ENCODE measurements around the gene DNAJA3.

DNAJA3 gene

DNA sequence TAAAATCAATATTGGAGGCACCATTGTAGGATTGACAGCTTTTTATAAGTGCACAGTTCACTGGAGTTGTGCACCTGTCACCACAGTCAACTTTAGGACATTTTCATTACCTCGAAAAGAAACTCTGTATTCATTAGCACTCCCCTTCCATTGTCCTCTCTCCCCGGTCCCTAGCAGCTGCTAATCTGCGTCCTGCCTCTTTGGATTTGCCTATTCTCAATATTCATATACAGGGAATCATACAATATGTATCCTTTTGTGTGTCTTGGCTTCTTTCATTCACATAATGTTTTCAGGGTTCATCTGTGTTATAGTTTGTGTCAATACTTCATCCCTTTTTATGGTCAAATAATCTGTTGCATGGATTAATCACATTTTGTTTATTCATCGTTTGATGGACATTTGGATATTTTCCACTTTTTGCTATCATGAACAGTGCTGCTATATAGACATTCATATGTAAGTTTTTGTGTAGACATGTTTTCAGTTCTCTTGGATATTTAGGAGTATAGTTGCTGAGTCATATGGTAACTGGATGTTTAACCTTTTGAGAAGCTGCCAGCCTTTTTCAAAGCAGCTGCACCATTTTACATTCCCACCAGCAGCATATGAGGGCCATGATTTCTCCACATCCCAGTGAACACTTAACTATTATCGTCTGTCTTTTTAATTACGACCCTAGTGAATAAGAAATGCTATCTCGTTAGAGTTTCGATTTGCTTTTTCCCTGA is 9.8 kb downstream of the DNAJA3 start:
- DNase-seq: no peak

DNA sequence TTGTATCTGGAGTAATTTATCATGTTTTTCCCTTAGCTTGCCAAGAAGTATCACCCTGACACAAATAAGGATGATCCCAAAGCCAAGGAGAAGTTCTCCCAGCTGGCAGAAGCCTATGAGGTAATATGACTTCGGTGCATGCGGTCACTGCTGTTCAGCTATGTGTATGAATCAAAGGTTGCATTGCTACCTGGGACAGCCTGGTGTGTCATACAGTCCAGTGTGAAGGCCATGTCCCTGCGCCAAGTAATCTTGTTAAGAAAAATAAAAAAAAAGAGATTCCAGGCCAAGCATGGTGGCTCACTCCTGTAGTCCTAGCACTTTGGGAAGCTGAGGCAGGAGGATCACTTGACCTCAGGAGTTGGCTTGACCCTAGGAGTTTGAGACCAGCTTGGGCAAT is 11.7 kb downstream of the DNAJA3 start:
- no peak for DNase-seq

DNA sequence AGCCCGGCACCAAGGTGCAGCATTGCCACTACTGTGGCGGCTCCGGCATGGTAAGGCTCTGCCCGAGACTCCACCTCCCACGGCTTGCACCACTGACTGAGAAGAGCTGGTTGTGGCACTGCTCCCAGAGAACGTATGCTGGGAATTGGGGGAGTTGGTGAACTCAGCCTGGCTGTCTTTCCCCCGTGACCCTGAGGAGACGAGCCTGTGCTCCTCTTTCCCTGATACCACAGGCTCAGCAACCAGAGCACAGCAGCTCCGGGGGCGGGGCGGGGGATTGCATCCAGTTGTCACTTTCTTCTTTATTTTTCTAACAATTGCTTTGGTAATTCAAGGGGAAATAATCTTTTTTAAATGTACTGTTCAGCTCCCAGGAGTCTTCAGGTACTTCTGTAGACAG is 16.7 kb downstream of the DNAJA3 start:
- DNase-seq: no peak

DNA sequence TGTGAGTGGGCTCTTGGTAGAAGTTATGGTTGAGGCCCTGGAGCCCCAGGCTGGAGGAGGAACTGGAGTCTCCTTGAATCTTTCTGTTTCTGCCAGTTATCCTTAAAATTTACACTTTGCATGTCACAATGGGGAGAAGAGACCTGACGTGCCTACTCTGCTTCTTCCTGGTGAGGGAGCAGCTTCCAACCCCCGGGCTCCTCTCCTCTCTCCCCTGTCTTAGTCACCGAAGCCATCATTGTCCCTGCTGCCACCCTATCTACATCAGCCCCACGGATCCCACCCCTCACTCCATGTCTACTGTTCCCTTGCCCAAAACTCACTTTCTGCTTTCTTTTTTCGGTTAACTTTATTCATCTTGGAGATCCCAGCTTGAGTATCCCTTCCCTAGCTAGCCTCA is 17.6 kb downstream of the DNAJA3 start:
- DNase-seq: no peak

DNA sequence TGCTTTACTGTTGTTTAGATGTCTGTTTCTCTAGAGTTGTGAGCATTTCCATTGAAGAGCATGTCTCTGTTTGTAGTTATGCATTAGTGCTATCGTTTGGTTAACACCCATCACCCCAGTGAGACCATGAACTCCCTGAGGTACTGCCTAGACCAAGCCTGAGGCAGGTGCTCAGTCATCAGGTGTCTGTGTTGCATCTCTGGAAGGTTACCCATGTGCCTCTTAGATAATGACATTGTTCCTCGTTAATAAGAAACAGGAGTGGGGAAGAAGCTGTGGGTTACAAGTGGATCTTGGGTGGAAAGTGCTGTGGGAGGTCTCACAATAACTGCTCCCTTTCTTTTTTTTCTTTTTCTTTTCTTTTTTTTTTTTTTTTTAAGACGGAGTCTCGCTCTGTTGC is 18.3 kb downstream of the DNAJA3 start:
- no peak for DNase-seq

DNA sequence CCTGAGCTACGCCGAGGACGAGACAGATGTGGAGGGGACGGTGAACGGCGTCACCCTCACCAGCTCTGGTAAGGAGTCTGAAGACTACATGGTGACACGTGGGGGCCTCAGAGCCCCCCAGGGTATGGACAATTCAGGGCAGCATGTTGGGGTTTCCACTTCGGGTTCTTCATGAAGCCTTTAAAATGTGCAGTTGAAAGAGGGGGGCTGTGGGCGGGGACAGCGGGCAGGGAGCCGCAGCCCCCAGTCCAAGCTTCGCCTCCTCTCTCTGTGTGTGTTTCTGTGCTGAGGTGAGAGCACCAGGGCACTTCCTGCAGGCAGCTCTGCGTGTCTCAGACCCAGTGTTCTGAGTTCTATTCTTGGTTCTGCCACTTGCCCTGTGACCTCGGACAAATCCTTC is 24.8 kb downstream of the DNAJA3 start:
- DNase-seq: no peak

DNA sequence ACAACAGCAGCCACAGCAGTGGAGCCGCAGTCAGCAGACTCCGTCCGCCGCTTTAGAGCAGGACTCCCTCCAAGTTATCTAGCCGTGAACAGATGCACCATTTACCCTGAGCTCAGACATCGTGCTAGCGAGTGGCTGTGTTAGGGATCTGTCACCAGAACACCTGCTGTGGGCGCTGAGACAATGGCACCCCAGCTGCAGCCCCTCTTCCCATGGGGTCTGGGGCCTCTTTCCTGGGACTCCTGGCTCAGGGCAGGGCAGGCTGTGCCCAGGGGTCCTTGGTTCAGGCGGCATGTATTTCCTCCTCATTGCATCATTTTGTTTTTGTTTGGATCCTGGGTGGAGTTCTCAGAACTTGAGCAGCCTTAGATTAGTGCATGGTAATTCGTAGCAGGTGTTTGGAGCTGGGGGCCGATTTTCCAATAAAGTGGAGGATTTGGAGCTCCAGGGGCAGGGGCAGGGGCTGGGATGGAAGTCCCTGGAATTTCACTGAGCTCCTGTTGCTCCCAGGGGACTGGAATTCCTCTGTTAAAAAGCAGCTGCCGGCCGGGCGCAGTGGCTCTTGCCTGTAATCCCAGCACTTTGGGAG is 25.4 kb downstream of the DNAJA3 start:
- DNase-seq: no peak

DNA sequence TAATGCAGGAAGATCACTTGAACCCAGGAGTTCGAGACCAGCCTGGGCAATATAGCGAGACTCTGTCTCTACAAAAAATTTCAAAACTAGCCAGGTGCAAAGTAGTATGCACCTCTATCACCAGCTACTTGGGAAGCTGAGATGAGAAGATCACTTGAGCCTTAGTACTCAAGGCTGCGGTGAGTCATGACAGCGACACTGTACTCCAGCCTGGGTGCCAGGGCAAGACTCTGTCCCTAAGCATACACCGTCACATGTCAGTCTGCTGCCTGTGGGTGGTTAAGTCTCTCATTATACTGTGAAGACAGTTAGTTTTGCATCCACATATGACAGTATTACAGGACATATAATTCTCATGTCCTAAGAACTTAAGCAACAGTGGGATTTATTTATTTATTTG is 27.0 kb downstream of the DNAJA3 start:
- DNase-seq: no peak

DNA sequence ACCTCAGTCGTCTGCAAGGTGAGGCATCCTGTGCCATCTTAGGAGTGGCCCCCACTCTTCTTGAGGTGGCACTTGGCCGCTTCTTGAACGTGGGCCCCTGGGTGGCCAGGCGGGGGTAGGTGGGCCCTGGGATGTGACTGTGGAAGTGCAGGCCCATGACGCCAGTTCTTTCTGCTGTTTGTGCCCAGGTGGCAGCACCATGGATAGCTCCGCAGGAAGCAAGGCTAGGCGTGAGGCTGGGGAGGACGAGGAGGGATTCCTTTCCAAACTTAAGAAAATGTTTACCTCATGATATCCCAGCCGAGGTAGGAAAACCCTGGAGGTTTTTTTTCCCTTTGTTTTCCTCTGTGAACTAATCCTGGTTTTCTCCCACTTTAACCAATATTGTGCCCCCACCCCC is 29.0 kb downstream of the DNAJA3 start:
- DNase-seq: no peak

DNA sequence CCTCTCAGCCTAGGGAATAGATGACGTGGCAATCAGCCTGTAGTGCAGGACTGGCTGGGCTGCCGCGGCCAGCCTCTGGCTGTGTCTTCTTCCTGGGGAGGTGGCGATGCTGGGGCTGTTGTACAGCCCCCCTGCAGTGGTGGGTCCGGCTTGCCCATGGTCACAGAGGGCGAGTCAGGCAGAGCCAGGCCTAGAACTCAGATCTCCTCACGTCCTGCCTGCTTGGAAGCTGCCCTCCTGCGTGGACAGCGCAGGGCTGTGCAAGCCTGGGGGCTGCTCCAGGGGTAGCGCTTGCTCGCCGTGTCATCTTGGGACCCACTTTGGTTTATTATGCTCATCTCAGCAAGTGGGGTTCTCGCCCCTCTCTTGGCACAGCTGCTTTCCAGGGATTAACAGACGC is 29.4 kb downstream of the DNAJA3 start:
- DNase-seq: no peak

DNA sequence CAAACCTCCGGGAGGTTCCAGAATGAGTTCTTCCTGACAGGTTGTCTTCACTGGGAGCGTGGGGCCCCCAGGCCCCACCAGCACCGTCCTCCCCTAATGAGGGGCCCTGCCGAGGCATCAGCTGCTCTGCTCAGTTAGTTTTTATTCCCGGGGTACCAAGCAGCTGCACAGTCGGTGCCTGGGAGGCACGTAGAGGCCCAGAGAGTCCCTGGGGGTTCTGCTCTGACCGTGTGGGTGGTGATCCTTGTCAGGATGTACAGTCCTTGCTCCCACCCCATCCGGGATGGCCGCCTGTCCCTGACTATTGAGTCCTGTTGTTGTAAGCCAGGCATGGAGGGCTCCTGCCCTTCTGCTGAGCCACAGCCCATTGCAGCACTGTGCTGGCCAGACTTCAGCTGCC is 30.3 kb downstream of the DNAJA3 start:
- no peak for DNase-seq

DNA sequence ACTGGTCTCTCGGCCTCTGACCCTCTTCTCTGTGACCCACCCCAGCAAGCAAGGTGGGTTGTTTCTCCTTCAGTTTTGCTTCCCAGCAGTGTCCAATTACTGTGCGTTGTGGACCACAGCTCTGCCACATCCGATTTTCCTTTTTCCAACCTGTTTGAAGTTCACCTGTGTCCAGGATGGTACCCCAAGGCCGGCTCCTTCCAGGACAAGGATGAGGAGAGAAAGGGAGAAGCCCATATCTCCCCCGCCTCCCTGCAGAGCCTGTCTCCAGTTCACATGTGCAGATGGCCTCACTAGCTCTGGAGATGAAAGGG is 35.2 kb downstream of the DNAJA3 start:
- no peak for DNase-seq

DNA sequence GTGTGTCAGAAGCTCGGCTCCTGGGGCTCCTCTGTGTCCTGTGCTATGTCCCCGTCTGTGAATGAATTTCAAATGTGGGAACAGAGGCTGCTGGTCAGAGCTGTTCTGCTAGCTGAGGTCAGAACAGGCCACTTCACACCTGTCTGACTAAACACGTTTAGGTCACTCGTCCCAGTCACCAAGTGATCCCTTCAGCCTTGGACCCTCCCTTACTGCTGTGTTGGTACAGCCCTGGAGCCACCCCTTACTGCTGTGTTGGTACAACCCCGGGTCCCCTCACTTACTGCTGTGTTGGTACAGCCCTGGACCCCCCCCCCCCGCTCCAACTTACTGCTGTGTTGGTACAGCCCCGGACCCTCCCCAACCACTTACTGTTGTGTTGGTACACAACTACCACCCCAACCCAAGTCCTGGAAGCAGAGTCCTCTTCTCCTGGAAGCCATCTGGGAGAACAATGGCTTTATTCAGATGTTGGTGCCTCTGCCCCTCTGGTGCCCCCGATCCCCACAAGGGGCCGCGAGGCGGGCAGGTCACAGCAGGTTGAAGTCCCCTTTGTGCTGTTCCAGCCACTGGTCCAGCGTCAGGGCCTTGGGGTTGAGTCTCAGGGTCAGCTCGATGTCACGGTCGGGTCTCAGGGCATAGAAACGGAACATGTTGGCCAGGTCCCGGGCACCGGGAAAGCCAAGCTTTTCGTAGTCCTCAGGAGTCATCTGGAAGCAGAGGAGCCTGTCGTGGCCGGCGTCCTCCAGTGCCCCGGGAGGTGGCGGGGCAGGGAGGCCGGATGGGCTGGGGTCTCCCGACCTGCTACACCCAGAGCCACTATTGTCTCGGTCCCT is 35.8 kb downstream of the DNAJA3 start:
- no peak for DNase-seq

DNA sequence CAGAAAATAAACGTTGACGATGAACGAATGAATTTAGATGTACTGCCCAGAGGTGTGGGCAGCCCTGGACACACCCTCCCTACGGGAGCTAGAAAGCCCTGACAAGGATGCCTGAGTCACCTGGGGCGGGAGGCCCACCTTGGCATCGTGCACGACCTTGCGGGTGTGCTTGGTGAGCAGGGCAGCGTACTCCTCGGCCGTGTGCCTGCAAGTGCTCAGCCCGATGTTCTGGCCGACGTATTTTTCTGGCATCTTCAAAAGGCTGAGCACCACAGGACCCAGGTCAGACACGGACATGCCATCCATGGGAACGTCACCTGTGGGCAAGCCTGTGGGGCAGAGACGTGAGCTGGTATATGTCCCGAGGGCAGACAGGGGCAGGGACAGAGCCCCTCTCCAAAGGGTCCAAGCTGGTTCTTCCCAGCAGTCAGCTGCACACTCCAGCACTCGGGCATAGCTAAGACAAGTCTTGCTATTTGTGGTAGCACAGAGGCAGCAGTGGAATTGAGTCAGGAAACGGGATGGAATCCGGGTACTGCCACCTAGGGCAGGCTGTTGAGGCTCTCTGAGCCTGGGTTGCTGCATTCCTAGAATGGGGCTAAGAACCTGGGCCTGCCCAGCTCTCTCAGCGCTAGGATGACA is 38.0 kb downstream of the DNAJA3 start:
- DNase-seq: no peak

DNA sequence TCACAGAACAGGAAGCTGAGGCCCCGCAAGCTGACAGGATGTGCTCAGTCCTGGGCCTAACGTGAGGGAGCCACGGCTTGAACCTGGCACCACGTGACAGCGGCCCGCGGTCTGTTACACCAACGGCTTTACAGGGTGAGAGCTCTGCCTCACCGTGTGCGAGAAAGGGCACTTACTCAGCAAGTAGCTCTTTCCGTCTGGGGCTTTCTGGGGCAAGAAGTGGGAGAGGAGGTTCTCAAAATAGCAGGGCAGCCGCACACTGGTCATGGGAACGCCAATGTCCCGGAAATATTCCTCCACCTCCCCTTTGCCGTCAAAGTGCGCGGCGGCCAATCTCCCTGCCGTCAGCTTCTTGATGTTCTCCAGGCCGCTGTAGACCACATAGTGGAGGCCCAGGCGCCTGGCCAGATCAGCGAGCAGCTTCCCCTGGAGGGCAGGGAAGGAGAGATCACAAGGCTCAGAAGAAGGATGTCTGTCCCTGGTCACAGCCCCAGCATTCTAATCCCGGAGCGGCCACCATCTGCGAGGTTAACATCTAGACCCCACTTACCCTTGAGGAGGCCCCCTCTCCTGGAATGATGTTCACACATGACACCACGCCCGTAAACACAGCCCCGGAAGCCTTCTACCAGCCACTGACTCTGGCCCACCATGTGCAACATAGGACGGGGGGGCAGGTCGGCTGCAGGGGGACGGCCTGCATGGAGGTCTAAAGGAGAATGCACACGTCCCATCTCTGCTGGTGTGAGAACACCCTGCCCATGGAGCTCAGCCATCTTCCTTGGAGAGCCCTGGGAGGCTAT is 40.5 kb downstream of the DNAJA3 start:
- no peak for DNase-seq

DNA sequence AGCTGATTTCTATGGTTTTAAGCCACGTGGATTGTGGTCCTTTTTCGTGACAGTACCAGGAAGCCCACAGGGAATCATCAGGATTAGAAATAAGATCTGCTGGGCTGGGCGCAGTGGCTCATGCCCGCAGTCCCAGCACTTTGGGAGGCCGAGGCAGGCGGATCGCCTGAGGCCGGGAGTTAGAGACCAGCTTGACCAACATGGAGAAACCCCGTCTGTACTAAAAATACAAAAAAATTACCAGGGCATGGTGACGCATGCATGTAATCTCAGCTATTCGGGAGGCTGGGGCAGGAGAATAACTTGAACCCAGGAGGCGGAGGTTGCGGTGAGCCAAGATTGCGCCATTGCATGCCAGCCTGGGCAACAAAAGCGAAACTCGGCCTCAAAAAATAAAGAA is 42.2 kb downstream of the DNAJA3 start:
- no peak for DNase-seq

DNA sequence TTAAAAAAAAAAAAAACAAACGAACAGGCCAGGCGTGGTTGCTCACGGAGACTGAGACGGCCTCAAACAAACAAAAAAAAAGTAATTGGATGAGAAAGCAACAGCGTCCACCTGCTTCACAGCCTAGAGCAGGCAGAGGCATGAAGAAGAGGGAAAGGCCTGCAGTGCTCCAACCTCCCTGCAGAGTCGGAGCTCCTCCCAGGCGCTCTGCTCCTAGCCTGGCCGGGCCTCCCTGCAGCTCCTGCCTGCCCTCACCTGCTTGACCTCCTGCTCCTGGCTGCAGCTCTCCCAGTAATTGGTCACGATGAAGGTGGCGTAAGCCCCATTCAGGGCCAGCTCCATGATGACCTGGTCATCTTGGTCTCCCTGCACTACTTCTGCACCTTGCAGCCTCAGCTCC is 43.3 kb downstream of the DNAJA3 start:
- no peak for DNase-seq

DNA sequence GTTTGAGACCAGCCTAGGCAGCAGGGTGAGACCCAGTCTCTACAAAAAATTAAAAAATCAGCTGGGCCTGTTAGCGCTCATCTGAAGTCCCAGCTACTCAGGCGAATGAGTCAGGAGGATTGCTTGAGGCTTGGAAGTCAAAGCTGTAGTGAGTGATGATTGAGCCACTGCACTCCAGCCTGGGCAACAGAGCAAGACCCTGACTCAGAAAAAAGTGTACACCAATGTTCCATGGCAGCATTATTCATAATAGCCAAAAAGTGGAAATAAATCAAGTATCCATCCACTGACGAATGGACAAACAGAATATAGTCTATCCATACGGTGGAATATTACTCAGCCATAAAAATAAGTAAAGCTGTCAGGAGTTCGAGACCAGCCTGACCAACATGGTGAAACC is 46.2 kb downstream of the DNAJA3 start:
- DNase-seq: no peak

DNA sequence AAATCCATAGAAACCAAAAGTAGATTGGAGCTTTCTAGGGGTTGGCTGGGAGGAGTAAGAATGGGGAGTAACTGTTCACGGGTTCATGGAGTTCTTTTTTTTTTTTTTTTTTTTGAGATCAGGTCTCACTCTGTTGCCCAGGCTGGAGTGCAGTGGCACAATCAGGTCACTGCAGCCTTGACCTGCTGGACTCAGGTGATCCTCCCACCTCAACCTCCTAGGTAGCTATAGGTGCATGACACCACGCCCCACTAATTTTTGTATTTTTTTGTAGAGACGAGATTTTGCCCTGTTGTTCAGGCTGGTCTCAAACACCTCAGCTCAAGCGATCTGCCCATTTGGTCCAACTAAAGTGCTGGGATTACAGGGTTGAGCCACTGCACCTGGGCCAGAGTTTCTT is 47.2 kb downstream of the DNAJA3 start:
- DNase-seq: no peak

DNA sequence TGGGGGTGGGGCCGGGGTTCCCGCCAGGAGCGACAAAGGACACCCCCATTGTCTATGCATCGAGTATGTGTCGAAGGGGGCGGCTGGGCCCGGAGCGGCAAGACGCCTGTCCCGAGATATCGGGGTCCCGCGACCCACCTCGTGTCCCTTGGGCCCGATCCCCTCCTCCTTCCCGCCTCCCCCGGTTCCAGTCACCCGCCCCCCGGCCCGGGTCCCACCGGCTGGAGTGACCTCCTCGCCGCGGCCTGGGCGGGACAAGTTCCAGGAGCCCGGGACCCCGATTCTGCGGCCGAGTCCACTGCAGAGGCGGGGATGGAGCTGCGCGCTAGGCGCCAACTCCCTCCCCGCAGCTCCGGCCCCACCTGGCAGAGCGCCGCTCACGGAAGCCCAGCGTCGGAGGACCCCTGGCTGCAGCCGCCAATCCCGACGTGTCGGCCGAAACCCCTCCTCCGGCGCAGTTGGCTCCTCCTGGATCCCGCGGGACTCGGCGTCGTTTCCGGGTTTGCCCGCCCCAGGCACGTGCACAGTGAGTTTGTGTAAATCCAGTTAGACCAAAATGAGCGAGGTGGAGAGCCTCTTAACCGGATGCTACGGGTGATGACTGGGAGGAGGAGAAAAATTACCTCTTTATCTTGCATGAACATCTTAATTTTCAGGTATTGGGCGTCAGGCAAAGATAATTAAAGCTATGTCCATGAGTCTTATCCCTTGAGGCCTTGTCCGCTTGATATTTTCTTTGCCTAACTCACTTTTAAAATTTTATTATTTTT is 48.7 kb downstream of the DNAJA3 start, which contains the start of gene NMRAL1:
NMRAL1 (minus strand) TSS at position 434 of the 770 bp plus-strand sequence. CDS start 493 bp downstream, outside the sequence.
- DNase-seq: peak; percentile 85 to 89

DNA sequence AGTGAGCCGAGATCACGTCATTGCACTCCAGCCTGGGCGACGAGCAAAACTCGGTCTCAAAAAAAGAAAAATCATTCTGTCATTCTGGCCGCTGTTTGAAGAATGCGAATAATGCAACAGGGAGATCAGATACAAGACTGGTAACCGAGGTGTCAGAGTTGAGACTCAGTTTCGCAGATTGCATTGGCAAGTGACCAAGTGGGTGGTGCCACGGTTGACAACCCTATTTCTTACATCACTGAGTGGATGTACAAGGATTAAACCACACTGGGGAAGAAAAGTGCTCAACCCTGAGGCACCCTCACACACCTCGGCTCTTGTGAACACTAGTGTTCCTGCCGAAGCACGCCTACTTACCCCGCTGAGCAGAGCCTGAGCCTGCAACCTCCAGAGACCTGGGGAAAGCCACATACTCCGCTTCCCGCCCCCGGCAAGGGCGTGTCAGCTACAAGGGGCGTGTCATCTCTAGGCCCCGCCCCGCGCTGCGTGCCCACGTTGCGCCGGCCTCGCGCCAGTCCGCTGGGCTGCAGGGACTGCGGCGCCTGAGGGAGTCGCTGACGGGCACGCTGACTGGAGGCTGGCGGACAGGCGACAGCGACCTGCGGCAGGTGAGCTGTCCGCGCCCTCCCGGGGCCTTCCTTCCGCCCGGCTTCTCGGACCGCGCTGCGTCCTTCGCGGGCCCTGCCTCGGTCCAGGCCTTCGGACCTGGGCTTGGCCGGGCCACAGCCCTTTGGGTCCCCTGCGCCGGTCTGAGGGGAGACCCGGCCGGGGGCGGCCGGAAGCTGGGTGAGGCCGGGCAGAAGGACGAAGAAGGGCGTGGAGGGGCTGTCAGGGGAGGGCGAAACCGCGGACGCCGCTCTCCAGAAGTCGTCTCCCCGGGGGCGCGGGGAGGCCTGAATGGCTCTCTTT is 50.5 kb downstream of the DNAJA3 start, which contains the start of gene HMOX2:
HMOX2 (plus strand) TSS at position 519 of the 909 bp plus-strand sequence. CDS start 29,127 bp downstream, outside the sequence.
- DNase-seq: peak; percentile 82 to 83

All from AML-193 (cell line).